G401.6 (cell line): ENCODE data around the gene MYH7.
"Not testable (repeated sequence)": the region's sequence is repeated elsewhere in the genome, so short reads cannot be mapped to it uniquely, and the experiment has no call there.

Source experiments
- FAIRE-seq: peaks from 2 replicates; lab custom pipeline; 2012; peaks lifted over from hg19 to GRCh38; lab: Jason Lieb, UNC

Gene MYH7

DNA sequence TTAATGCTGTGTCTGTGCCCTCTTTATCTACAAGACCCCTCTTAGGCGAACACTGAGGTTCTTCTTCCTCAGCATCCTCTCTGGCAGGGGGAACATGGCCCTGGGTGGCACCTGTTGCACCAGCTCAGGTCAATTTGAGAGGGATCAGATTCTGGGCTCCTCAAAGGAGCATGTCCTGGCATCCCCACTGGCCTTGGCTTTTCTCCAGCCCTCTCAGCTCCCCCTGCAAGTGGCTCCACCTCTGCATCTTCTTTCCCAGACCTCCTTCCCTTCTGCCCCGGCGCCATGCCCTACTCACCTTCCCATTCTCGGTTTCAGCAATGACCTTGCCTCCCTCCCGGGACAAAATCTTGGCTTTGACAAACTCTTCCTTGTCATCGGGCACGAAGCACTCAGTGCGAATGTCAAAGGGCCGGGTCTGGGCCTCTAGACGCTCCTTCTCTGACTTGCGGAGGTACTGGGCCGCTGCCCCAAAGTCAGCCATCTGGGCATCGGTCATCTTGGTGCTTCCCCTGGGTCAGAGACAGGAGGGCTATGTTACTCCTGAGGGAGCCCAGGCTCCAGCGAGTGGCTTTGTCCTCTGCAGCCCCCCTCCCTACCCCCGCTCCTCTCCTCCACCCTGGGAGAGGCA, 28.6 kb downstream of the MYH7 start:
- no peak for FAIRE-seq

DNA sequence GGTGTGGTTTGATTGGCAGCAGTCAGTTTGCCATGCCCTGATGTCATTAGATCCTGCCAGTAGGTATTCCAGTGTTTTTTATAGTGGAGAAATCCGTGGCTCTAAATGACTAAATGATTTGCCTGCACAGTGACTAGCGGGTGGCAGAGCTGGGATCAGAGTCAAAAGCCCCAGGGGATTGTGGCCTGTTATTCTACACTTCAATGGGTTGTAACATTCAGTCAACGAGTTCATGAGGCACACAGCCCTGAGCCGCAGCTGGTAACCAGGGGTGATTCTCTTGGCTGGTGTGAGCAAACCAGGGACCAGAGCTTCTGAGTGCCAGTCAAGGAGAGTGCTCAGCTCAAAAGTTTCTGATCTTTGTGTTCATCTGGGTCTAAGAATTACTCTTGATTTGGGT, 29.2 kb downstream of the MYH7 start:
- FAIRE-seq: no peak

DNA sequence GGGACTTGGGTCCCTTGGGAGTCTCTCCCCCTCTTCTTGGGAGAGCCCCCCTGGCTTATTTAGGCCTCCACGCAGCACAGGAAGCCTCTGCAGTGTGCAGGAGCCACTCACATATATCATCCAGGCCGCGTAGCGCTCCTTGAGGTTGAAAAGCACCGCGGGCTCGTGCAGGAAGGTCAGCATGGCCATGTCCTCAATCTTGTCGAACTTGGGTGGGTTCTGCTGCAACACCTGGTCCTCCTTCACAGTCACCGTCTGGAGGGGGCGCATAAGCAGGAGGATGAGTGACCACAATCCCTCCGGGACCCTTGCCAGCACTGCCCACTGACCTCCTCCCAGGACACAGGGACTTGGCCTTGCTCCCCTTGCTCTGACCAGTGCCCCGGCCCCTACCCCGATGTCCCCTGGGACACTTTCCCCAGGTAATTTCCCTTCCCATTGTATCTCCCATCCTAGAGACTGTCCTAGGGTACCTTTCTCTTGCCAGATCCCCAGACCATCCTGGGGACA, 29.9 kb downstream of the MYH7 start:
- FAIRE-seq: no peak

DNA sequence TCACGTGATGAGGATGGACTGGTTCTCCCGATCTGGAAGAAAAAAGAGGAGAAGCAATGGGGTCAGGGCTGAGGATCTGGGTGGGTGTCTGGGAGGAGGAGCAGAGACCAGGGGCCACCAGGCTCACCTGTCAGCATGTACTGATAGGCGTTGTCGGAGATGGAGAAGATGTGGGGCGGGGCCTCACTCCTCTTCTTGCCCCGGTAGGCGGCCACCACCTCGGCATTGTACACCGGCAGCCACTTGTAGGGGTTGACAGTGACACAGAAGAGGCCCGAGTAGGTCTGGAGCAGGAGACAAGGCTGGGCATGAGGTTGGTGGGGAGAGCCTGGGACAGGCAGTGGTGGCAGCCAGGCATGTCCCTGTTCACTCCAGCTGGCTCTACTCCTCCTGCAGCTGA, 30.4 kb downstream of the MYH7 start:
- no peak for FAIRE-seq

DNA sequence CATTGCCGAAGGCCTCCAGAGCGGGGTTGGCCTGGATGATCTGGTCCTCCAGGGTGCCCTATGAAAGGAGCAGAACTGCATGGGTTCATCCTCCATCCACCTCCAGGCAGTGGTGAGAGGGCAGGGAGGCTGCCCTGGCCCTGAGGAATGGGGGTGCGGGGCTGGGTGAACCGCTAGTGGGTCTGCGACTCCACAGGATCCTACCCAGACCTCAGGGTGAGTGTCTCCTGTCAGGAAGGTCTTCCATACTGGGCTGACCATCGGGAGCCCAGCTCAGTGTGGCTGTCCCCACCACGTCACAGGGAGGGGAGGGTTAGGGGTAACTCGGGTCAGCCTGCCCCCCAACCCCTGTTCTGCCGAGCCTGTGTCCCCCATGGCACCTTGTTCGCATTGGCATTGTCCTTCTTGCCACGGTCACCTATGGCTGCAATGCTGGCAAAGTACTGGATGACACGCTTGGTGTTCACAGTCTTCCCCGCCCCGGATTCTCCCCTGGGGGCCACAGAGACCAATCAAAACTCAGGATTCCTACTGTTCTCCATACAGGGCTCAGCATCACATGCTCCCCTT, 31.0 kb downstream of the MYH7 start:
- no peak for FAIRE-seq

DNA sequence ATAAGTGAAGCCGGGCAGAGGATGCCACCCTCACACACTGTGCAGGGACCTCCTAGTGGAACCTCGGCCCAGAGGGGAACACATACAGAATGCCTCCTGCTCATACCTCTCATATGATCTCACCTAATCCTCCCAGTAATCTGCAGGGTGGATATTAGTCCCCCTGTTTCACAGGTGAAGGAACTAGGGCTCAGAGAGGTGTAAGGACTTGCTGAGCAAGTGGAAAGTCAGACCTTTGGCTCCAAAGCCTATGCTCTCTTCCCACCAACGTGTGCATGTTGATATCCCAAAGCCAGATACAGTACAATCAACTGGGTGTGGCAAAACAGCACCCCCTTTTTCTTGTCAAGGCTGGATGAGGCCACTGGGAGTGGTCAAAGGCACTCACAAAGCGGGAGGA, 31.6 kb downstream of the MYH7 start:
- no peak for FAIRE-seq

DNA sequence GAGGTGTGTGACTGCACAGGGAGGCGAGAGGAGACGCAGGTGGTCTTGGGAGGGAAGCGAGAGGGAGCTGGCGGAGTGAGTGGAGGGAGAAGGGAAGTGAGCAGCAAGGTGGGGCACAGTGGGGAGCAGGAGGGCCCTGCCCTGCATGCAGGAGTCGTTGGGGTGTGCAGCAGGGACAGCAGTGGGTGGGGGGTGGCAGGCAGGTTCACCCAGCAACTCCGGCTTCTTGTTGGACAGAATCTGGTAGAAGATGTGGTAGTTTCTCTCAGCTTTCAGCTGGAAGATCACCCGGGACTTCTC, 32.4 kb downstream of the MYH7 start:
- FAIRE-seq: no peak

DNA sequence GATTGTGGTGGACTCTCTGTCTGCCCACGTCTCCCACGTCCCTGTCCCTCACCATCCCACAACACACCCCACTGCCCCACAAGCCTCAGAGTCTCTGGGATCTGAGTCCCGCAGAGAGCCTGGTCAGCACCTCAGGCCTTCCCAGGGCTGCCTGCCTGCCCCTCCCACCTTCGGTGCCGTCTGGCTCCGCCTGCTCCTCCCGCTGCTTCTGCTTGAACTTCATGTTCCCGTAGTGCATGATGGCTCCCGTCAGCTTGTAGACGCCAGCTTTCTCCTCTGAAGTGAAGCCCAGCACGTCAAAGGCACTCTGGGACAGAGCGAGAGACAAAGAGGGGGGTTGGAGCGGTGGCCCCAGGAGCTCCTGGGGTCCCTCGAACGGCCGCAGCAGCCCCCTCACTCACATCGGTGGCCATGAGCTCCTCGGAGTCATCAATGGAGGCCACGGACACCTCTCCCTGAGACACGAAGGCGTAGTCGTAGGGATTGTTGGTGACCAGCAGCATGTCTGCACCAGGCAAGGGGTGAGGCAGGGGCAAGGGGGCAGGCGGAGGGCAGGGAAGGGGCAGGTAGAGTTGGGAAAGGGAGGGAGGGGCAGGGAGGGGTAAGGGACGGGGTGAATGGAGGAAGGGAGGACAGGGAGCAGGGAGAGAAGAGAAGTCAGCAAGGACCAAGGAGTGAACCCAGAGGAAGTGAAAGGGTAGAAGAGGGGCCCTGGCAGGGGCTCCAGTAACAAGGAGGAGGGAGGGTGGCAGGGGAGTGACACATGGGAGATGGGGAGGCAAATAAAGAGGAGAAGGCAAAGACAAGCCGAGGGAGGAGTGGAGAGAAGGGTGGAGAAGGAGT, 32.9 kb downstream of the MYH7 start:
- FAIRE-seq: no peak

DNA sequence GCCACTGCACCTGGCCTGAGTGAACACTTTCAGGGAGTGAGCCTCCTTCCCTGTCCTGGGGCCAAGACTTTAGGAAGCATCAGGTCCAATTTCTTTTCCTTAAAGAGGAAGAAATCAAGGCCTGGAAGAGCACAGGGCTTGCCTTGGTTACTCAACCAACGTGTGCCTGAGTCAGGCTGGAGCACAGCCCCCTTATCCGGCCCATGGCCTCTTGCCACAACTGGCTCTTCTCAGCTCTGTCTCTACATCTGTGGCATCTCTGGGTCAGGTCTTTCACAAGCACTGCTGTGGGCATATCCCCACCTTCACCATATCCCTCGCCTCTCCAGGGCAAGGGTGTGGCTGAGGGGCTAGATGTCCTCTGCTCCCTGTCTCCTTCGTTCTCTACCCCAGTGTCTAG, 34.2 kb downstream of the MYH7 start:
- no peak for FAIRE-seq

DNA sequence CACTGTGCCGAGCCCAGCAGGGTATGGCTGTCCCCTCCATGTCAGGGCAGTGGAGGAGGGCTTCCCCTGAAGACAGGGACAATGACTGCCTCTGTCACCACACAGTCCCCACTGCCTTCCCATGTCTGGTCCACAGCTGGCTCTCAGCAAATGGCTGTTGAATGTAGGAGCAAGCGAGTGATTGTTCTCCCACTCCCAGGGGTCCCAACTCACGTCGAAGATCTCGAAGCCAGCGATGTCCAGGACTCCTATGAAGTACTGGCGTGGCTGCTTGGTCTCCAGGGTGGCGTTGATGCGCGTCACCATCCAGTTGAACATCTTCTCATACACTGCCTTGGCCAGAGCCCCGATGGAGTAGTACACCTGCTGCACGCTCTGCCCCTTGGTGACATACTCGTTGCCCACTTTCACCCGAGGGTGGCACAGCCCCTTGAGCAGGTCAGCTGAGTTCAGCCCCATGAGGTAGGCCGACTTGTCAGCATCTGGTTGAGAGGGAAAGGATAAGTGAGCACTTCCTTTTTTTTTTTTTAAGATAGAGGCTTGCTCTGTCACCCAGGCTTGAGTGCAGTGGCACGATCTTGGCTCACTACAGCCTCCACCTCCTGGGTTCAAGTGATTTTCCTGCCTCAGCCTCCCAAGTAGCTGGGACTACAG, 34.8 kb downstream of the MYH7 start:
- FAIRE-seq: not testable (repeated sequence)

DNA sequence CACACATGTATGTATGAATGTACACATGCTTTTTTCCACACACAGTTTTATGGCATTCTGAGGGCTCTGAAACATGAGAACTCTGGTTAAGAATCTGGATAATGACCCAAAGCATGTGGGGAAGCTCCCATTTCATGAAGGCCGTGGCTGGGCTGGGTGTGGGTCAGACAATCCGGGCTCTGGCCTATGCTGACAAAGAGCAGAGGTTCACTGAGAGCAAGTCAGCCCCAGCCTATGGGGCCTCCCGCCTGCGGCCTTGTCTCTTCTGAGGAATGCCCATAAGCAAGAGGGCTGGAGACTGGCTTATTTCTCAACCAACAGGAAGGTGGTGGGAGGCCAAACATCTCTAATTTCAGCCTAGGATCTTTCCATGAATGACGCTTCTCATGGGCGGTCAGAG, 35.9 kb downstream of the MYH7 start:
- no peak for FAIRE-seq

DNA sequence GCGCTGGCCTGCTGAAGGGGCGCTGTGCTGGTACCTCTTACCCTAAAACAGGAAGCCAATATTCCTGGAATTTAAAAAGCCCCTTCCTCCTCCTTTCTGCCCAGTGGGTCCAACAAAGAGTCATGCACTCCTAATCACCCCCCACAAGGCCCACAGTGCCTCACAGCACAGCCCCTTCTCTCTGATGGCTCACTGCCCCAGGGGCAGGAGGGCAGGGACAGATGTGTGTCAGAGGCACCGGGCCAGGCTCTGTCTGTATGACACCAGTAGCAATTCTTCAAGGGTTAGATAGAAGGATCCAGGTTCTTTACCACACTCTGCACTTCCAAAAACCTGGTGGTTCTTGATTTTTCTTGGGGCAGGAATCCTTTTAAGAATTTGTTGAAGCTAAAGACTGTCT, 36.3 kb downstream of the MYH7 start:
- no peak for FAIRE-seq

DNA sequence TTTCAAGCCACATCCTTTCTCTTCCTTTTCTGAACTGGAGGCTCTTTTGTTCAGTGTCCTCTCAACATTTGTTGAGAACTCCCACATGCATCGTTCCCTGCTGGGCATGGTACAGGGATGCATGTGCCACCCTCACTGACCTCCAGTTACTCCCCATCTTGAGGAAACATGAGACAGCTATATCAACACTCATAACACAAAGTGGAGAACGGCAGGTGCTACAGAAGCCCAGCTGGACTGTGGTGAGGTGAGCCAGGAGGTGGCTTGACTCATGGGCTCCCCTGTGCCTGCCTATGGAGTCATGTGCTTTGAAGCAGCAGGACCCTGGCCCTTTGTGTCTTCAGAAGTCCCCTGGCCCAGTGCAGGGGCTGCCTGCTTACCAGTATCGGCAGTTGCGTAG, 37.1 kb downstream of the MYH7 start:
- no peak for FAIRE-seq

DNA sequence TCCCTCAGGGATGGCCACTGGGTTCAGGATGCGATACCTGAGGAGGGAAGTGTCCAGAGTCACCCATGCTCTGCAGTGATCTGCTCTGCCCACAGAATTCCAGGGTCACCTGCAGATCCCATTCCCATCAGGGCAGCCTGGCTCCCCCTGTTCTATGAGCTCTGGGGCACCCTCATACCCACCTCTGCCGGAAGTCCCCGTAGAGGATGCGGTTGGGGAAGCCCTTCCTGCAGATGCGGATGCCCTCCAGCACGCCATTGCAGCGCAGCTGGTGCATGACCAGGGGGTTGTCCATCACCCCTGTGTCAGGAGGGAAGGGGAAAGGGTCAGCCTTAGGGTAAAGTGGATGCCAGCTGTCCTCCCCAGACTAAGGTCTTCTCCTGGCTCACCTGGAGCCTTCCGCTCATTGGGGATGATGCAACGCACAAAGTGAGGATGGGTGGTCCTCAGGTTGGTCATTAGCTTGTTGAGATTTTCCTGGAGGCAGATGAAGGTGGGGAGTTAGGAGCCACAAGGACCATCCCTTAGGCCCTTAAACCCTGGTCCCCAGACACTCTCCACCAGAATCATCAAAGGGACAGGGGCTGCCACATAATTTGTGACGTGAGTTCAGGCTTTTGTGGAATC, 38.6 kb downstream of the MYH7 start:
- no peak for FAIRE-seq

DNA sequence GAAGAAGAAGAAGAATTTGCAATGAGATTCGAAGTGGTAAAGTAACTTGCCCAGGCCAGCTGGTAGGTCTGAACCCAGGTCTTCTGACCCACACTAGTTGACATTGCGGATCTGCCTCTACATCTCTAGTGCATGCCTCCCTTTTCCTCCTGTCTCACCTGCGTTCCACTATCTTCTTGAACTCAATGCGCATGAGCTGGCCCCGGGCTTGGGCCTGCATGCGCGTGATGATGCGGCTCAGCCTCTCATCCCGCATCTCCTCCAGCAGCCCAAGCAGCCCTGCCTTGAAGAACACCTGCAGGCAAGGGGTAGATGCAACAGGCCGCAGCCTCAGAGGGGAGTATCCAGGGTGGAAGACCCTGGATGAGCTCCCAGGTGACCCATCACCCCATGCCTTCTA, 39.3 kb downstream of the MYH7 start:
- no peak for FAIRE-seq

DNA sequence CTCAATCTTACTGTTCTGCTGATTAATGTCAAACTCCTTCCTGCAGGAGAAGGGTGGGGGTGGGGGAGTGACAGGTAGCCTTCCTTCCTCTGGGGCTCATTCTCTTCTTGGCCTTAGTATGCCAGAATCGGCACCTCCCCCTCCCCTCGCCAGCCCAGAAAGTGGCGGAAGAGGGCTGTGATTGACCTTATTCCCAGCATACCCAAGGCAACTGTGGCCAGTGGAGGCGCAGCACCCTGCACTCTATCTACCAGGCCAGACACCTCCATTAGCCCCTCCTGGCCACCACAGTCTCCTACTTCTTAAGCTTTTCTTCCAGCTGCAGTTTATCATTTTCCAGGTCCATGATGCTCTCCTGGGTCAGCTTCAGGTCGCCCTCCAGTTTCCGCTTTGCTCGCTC, 42.8 kb downstream of the MYH7 start:
- FAIRE-seq: no peak

DNA sequence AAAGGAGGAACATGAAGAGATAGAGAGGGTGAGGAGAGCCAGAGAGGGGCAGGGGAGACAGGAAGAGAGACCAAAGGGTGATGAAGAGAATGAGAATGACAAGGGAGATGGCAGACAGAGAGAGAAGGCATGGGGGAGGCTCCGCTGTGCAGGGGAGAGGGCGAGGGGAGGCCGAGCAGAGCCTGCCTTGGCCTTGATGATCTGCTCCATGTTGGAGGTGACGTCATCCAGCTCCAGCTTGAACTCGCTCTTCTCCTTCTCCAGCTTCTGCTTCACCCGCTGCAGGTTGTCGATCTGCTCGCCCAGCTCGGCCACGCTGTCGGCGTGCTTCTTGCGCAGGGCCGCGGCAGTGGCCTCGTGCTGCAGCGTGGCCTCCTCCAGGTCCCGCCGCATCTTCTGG, 45.6 kb downstream of the MYH7 start:
- FAIRE-seq: not testable (repeated sequence)

DNA sequence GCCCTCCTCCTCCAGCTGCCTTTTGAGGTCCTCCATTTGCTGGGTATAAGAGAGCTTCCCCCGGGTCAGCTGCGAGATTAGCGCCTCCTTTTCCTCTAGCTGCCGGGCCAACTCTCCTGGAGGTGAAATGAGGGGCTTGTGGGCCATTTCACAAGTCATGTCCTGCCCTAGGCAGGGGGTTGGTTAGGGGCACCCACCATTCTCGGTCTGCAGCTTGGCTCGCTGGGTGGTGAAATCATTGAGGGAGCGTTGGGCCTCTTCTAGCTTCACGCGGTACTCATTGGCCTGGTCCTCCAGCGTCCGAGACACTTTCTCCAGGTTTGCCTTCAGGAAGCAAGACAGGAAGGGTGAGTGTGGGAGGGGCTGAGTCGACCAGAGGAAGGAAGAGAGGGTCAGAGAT, 46.1 kb downstream of the MYH7 start:
- FAIRE-seq: no peak

DNA sequence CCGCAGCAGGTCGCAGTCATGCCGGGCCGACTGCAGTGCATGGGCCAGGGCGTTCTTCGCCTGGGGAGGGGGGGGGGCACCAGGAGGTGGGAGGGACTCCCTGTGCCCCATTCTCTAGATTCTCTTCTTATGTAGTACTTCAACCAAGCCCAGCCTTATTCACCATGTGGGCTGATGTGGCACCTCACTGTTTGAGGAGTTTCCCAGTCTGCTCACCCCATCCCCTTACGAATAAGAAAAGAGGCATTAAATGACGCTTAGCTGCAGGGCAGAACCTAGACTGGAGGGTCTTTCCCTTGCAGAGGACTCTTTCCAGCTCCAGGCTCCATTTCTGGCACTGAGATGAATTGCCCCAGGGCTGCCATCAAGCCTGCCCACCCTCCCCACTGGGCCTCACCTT, 46.5 kb downstream of the MYH7 start:
- FAIRE-seq: no peak

DNA sequence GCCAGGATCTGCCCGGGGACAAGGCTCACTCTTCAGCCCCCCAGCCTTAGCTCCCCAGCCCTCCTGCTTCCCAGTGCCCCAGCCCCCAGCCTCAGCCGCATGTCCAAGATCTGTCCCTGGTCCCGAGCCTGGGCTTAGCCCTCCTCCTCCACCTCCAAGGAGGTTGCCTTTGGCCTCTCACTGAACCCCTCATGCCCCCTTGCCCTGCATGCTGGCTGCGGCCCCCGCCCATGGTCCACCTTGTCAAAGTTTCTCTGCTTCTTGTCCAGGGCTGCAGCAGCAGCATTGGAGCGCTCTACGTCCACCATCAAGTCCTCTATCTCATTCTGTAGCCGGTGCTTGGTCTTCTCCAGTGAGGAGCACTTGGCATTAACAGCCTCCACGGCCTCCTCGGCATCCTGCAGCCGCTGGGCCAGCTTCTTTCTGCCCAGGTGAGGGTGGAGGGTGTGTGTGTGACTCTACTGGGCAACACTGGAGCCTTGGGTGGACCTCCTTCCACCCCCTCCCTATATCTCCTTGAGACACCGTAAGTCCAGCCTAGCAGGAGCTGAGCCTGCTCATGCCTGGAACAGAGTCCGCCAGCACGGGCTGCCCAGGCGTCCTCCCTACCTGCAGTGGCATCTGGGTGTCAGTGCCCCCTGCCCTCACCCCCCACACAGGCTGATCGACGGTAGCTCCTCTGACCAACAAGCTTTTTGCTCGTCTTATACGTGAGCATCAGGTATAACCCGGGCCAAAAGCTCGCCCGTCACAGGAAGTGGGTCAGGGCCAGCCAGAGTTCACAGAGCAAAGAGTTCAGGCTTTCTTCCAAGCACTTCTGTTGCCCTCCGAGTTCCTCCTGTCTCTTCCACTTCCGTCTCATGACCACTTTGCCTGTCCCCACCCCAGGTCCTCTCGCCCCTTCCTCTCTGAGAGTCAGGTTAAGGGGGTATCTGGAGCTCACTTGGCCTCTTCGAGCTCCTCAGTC, 47.3 kb downstream of the MYH7 start:
- no peak for FAIRE-seq

DNA sequence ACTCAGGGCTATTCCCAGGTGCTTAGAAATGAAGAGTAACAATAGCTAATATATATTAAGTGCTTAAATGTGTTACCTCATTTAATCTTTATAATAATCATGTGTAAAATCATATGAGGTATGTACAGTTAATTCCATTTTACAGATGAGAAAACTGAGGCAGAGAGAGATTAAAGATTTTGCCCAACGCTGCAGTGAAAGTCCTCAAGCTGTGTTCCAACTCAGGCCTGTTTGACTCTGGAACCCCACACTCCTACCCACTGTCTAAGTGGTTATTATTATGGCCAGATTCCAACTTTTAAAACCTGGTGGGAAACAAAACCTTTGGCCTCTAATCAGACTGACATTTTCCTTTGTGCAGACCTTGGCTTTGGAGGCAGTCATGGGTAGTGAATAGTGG, 48.5 kb downstream of the MYH7 start:
- FAIRE-seq: no peak

DNA sequence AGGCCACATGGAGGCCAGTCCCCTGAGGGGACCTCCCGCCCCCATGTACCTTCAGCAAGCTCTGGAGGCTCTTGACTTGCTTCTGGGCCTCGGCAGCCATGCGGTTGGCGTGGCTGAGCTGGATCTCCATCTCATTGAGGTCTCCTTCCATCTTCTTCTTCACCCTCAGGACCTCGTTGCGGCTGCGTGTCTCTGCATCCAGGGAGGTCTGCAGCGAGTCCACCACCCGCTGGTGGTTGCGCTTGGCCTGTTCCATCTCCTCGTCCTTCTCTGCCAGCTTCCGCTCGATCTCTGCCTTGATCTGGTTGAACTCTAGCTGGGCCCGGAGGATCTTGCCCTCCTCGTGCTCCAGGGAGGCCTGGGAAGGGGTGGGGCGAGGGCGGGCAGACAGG, 49.2 kb downstream of the MYH7 start:
- FAIRE-seq: not testable (repeated sequence)
